Measurements from ENCODE around the gene FADS2.

FADS2 gene

GRCh38 chr11:61887839-61888494 is 59.9 kb downstream of the FADS2 start:
- peak; percentile 69 for DNase-seq (ENCODE audit: low read depth)

- DNase-seq (ENCODE audit: low read depth), result no peak
These were observed 60.5 kb downstream of the FADS2 start for GRCh38 chr11:61888590-61888989.

- no peak for DNase-seq (ENCODE audit: low read depth)
These were observed 61.7 kb downstream of the FADS2 start for GRCh38 chr11:61889831-61890230.

GRCh38 chr11:61890529-61891330 is 62.6 kb downstream of the FADS2 start:
- DNase-seq (ENCODE audit: low read depth), result peak; percentile 21

- peak; percentile 52 for DNase-seq (ENCODE audit: low read depth)
These were observed 63.4 kb downstream of the FADS2 start, which contains the start of gene FADS3 for GRCh38 chr11:61891331-61892084. Gene FADS3 (minus strand): TSS chr11:61891545. CDS start chr11:61891381, 164 bp downstream.

- no peak for DNase-seq (ENCODE audit: low read depth)
These were observed 63.9 kb downstream of the FADS2 start for GRCh38 chr11:61892085-61892370.

- peak; percentile 89 for DNase-seq (ENCODE audit: low read depth)
These were observed 65.9 kb downstream of the FADS2 start for GRCh38 chr11:61893981-61894380.

- DNase-seq (ENCODE audit: low read depth), result no peak
These were observed 67.1 kb downstream of the FADS2 start for GRCh38 chr11:61895046-61895717.

- DNase-seq (ENCODE audit: low read depth), result no peak
These were observed 67.6 kb downstream of the FADS2 start for GRCh38 chr11:61895718-61896059.

GRCh38 chr11:61896665-61897386 is 68.7 kb downstream of the FADS2 start:
- no peak for DNase-seq (ENCODE audit: low read depth)

GRCh38 chr11:61897387-61898246 is 69.5 kb downstream of the FADS2 start:
- DNase-seq (ENCODE audit: low read depth), result no peak

GRCh38 chr11:61898247-61898582 is 70.1 kb downstream of the FADS2 start:
- DNase-seq (ENCODE audit: low read depth), result no peak

- DNase-seq (ENCODE audit: low read depth), result peak; percentile 55
These were observed 71.2 kb downstream of the FADS2 start for GRCh38 chr11:61899146-61899841.

GRCh38 chr11:61900251-61900650 is 72.2 kb downstream of the FADS2 start:
- no peak for DNase-seq (ENCODE audit: low read depth)

GRCh38 chr11:61901397-61901796 is 73.3 kb downstream of the FADS2 start:
- DNase-seq (ENCODE audit: low read depth), result no peak

- DNase-seq (ENCODE audit: low read depth), result no peak
These were observed 74.2 kb downstream of the FADS2 start for GRCh38 chr11:61902313-61902712.

GRCh38 chr11:61903845-61904244 is 75.7 kb downstream of the FADS2 start:
- no peak for DNase-seq (ENCODE audit: low read depth)

- no peak for DNase-seq (ENCODE audit: low read depth)
These were observed 76.5 kb downstream of the FADS2 start for GRCh38 chr11:61904539-61905048.

- no peak for DNase-seq (ENCODE audit: low read depth)
These were observed 77.1 kb downstream of the FADS2 start for GRCh38 chr11:61905067-61905696.

Data from fibroblast of the conjunctiva (primary cell).